GM18907 (cell line): ENCODE results near the gene PRKAR1B.

Source experiments
- ATAC-seq: cut with Tn5 transposase; IDR thresholded peaks from one replicate; pipeline ENCODE4 v1.9.1; 2021; ENCODE audit warnings: mild to moderate bottlenecking, moderate library complexity; ENCODE audit not compliant: unreplicated experiment

Gene PRKAR1B

GRCh38 chr7:727104-727805, at the start of gene PRKAR1B:
Gene PRKAR1B (minus strand): TSS chr7:727281. CDS start chr7:711505, 15,776 bp downstream.
- peak; percentile 38 for ATAC-seq

GRCh38 chr7:776381-776780, 49.3 kb upstream of the PRKAR1B start:
- no peak for ATAC-seq

- ATAC-seq: no peak
These were observed 47.4 kb upstream of the PRKAR1B start for GRCh38 chr7:774161-775109.

- no peak for ATAC-seq
These were observed 46.5 kb upstream of the PRKAR1B start for GRCh38 chr7:773622-773915.

GRCh38 chr7:772861-773621, 46.0 kb upstream of the PRKAR1B start:
- ATAC-seq: no peak

GRCh38 chr7:772392-772791, 45.3 kb upstream of the PRKAR1B start:
- ATAC-seq: no peak

GRCh38 chr7:772005-772294, 44.9 kb upstream of the PRKAR1B start:
- no peak for ATAC-seq

GRCh38 chr7:771234-772004, 44.3 kb upstream of the PRKAR1B start:
- no peak for ATAC-seq

- ATAC-seq: no peak
These were observed 43.7 kb upstream of the PRKAR1B start for GRCh38 chr7:770741-771166.

- ATAC-seq: no peak
These were observed 43.3 kb upstream of the PRKAR1B start for GRCh38 chr7:770336-770735.

- no peak for ATAC-seq
These were observed 41.9 kb upstream of the PRKAR1B start for GRCh38 chr7:768881-769504.

- no peak for ATAC-seq
These were observed 41.1 kb upstream of the PRKAR1B start for GRCh38 chr7:767941-768731.

- no peak for ATAC-seq
These were observed 40.5 kb upstream of the PRKAR1B start for GRCh38 chr7:767580-767940.

GRCh38 chr7:765383-765782, 38.3 kb upstream of the PRKAR1B start:
- ATAC-seq: no peak

GRCh38 chr7:763762-764161, 36.7 kb upstream of the PRKAR1B start:
- no peak for ATAC-seq

GRCh38 chr7:762885-763284, 35.8 kb upstream of the PRKAR1B start:
- ATAC-seq: no peak

- no peak for ATAC-seq
These were observed 34.5 kb upstream of the PRKAR1B start for GRCh38 chr7:761631-762030.

- ATAC-seq: no peak
These were observed 34.0 kb upstream of the PRKAR1B start for GRCh38 chr7:761101-761500.

- no peak for ATAC-seq
These were observed 32.9 kb upstream of the PRKAR1B start for GRCh38 chr7:760006-760405.

- ATAC-seq: no peak
These were observed 32.5 kb upstream of the PRKAR1B start for GRCh38 chr7:759569-759968.
